GM21528 (cell line): Measurements from ENCODE around the gene ANKH.
"Not testable (repeated sequence)": the region's sequence is repeated elsewhere in the genome, so short reads cannot be mapped to it uniquely, and the experiment has no call there.

Experiments
- ATAC-seq: cut with Tn5 transposase; IDR thresholded peaks from one replicate; pipeline ENCODE4 v1.9.1; 2021; ENCODE audit warnings: mild to moderate bottlenecking, moderate library complexity; ENCODE audit not compliant: unreplicated experiment, low FRiP score

The ANKH gene

GRCh38 chr5:14831006-14831338 is 40.6 kb downstream of the ANKH start:
- no peak for ATAC-seq

- ATAC-seq, result no peak
Observed at GRCh38 chr5:14830210-14831005, 41.2 kb downstream of the ANKH start.

DNA sequence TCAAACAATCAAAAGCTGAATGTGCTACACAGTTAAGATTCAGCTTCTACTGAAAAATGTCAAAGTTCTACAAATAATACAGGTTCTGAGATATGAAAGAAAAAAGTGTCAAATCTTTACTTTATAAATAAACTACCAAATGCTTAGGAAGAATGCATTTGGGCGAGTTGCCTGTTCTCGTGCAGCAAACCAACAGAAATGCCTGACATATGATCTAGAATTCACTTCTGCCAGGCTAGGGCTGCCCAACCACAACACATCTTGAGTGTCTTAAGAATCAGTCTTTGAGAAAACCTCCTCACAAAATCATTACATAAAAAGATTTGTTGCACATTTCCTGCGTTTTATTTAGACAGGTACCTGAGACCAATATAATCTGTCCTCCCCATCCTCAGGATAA is 42.2 kb downstream of the ANKH start:
- no peak for ATAC-seq

GRCh38 chr5:14826714-14827113 is 44.9 kb downstream of the ANKH start:
- ATAC-seq, result no peak

DNA sequence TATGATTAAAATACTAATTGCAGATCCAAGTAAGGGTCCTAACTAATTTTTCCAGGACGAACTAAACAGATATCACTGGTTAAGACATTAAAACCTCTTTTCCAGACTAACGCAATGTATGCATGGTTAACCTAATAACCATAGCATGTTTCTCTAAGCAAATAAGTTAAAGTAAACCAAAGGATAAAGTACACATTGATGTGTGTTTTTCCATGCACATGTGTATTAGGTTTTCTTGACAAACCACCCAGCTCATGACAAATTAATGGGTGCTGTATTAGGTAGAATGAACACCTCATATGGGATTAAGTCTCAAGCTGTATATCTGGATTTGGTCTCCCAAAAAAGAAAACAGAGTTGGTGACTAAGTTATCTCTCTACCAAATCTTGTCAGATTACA is 45.6 kb downstream of the ANKH start:
- no peak for ATAC-seq

DNA sequence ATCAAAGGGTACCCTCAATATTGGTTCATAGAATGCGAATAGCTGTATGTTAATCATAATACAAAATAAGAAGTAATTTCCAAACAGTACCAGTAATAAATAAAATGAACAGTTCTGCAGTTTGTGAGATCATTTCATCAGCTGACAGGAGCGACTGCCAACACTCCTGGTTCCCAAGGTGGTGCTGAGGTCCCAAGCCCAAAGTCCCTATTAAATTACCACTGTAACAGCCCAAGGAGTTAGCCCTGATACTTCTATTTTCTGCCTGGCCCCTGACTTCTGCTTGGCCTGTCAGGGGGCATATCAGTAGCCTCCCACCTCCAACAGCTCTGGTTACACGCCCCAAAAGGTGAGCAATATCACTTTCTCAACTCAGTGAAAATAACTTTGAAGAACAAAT is 47.1 kb downstream of the ANKH start:
- ATAC-seq, result no peak

DNA sequence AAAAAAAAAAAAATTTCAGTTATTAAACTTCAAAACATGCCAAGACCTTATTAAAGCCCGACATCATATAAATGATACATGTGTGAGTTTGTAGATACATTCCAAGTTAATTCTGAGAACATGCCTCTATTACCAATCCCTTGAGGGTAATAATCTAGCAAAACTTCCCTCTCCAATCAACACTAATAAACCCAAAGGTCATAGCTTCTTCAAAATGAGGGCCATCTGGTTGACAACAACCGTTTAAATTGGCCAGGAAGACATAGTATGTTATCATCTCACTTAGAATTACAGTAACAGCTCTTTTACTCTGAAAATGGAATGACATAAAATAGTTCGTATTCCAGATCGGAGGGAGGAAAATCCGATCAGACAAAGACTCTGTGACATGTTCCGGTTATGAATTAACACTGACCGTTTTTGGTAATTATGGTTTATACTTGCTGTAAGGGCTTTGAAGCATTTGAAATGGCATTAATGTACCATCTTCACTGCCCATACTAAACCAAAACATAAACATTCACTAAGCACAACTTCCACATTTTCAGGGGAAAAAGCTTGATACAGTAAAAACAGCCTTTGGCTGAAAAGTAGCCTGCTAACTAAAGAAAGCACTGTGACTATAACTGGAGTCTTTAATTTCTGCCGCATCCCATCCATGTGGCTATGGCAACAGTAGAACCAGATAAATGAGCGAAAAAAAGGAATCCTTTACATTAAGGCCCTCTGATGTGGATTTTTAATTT is 50.3 kb downstream of the ANKH start:
- no peak for ATAC-seq

DNA sequence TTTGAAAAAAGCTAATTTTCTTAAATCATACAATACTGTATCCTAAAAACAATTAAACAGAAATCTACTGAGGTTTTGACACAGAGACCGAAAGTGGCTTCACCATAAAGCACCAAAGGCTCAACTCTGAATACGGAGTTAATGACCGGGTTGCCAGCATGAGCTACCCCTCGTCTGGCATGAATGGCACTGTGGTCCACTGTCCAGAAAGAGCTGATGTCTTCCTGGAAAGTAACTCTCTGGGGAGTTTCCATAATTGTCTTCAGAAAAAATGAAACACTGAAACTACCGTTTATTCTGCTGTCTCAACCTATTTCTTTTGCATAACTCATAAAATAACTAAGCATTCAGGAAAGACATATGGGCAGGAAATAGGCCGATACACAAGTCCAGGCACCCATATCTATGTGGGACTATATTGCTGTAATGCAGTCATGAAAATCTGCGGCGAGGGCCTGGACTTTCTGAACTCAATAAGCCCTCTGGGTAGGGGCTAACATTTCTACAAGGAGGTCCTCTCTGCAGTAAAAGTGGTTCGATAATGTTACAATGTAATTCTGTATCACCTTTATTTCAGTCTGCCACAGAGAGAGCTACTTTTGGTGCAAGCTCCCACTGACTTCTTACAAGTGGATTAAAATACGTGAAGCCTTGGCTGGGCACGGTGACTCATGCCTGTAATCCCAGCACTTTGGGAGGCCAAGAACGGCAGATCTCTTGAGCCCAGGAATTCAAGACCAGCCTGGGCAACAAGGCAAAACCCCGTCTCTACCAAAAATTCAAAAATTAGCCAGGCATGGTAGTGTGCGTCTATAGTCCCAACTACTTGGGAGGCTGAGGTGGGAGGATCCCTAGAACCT is 52.4 kb downstream of the ANKH start:
- ATAC-seq, result no peak

GRCh38 chr5:14817762-14818136 is 53.8 kb downstream of the ANKH start:
- ATAC-seq, result not testable (repeated sequence)

- no peak for ATAC-seq
Observed at GRCh38 chr5:14816999-14817761, 54.4 kb downstream of the ANKH start.

- no peak for ATAC-seq
Observed at GRCh38 chr5:14816374-14816998, 55.1 kb downstream of the ANKH start.

DNA sequence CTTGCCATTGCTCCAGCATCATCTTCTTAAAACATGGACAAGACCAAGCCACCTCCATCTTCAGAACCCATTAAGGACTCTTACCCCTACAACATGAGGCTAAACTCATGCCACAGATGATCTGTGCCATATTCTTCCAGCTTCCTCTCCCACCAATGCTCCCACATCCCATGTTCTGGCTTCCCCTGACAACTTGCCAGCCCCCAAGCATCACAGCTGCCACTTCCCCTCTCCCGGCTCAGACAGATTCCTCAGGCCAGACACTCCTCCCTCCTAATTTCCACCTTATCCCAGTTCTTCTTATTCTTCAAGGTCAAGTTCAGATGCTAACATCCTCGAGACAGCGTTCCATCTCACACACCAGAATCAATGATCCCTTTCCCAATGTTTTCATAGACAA is 57.8 kb downstream of the ANKH start:
- ATAC-seq, result no peak

- ATAC-seq, result no peak
Observed at GRCh38 chr5:14812166-14812565, 59.4 kb downstream of the ANKH start.

- ATAC-seq, result no peak
Observed at GRCh38 chr5:14810928-14811572, 60.5 kb downstream of the ANKH start.

DNA sequence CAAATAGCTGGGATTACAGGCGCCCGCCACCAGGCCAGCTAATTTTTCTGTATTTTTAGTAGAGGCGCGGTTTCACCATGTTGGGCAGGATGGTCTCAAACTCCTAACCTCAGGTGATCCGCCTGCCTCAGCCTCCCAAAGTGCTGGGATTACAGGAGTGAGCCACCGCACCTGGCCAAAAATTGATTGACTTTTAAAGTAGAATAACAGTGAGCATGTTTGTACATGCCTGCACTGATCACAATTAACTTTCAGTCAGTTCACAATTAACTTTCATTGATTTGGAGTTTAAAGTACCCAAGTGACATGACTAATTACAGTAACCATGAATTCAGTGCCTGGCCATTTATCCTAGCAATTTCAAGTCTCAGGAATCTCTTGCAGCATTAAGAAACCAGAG is 61.3 kb downstream of the ANKH start:
- no peak for ATAC-seq

DNA sequence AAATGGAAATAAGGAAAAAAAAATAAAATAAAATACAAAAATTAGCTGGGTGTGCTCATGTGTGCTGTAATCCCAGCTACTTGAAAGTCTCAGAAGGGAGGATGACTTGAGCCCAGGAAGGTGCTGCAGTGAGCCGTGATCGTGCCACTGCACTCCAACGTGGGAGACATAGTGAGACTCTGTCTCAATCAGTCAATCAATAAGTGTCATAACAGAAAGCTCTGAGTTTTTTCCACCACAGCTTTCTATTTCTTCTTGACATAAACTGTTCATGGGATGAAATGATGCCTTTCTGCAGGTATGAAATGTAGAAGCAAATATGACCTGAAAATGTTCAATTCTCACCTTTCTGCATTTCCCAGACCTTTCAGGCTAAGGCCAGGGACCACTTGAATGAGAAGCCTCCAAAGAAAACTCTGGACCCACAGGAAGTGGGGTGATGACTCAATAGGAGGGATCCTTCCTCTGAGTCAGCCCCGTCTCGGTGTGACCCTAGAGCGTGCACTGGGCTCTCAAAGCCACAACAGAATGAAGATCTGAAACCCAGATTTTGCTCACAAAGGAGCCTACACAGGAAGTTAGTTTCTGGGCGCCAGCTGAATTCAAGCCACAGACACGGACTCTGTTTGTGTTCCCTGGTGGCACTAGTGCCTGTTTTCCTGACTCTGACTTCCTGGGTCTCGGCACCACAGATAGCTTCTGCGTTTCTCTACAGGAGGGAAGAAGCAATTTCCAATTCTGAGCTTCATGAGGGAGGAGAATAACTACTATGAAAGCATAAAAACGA is 62.0 kb downstream of the ANKH start:
- ATAC-seq, result peak; percentile 99

- no peak for ATAC-seq
Observed at GRCh38 chr5:14807471-14807870, 64.1 kb downstream of the ANKH start.

- ATAC-seq, result no peak
Observed at GRCh38 chr5:14806456-14806855, 65.1 kb downstream of the ANKH start.

DNA sequence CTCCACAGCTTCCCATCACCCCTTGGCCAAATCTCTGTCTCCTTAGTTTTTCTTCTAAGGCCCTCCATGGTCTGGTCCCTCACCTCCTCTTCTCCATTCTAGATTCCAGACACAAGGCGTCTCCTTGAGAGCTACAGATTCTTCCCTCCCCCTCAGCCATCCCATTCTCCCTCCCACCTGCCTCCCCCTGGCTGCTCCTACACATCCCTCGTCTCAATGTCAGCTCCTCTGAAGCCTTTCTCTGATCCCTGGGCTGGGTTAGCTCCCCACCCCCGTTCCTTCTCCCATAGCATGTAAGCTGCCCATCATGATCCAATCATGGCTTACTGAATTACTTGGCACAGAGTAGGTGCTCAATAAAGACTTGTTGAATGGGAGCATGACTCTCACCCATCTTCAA is 69.0 kb downstream of the ANKH start:
- no peak for ATAC-seq
